SK-N-SH (cell line): Measurements from ENCODE around the gene TSPYL1. TPM values are rescaled to one million over a fixed set of nuclear protein-coding genes. Genes with fewer than 3 reads are reported as not detected.

Experiments
- CTCF ChIA-PET: fragments of 300-600, 350-600 bp; formaldehyde crosslinking; extraction: SDS; loops from one replicate; lab custom pipeline; 2021; lab: Yijun Ruan, JAX
- POLR2A ChIA-PET: fragments of 350-600 bp; sonication (Branson Sonifier 250); formaldehyde crosslinking; extraction: SDS; loops from one replicate; lab custom pipeline; 2020; ENCODE audit warnings: antibody characterized with exemption, inconsistent platforms; lab: Yijun Ruan, JAX
- DNase-seq: peaks from one replicate; pipeline ENCODE4 v3.0.0; 2012
- H2AFZ ChIP-seq: fragments of 200-600 bp; sonication (generic); 2 replicates; pipeline ENCODE4 v1.8.1; 2016; ENCODE audit warnings: antibody characterized with exemption, mild to moderate bottlenecking, low read depth
- H3F3A ChIP-seq: fragments of 200-600 bp; sonication (generic); replicated peaks from 2 replicates; pipeline ENCODE3; 2016; ENCODE audit warnings: antibody characterized with exemption, mild to moderate bottlenecking; ENCODE audit not compliant: insufficient read depth
- H3K27ac ChIP-seq, 2 experiments: fragments of 200-500 bp in 1 of 2; fragments of 200-600 bp in 1 of 2; sonication (Bioruptor generic) in 1 of 2; sonication (generic), shearing (Covaris generic) in 1 of 2; 2 replicates each; pipeline versions ENCODE4 v1.5.1 to v1.6.1; 2014 to 2016; ENCODE audit warnings: low read depth in 2 of 2, inconsistent platforms in 1 of 2, low read length in 1 of 2, mild to moderate bottlenecking in 1 of 2, mixed read lengths in 1 of 2
- H3K27me3 ChIP-seq: fragments of 200-600 bp; sonication (generic), shearing (Covaris generic); 2 replicates; pipeline ENCODE4 v1.6.1; 2016; ENCODE audit warnings: mixed run types; ENCODE audit not compliant: insufficient read depth
- H3K36me3 ChIP-seq, 2 experiments: fragments of 200-500 bp in 1 of 2; fragments of 200-600 bp in 1 of 2; sonication (Bioruptor generic) in 1 of 2; sonication (generic) in 1 of 2; replicated peaks in 1 of 2; 2 replicates each; pipeline versions ENCODE3 to v1.5.1; 2014 to 2016; ENCODE audit warnings: low read length in 1 of 2, mild to moderate bottlenecking in 1 of 2; ENCODE audit not compliant: insufficient read depth in 2 of 2, control insufficient read depth in 1 of 2
- H3K4me1 ChIP-seq, 2 experiments: fragments of 200-500 bp in 1 of 2; fragments of 200-600 bp in 1 of 2; sonication (Bioruptor generic) in 1 of 2; sonication (generic), shearing (Covaris generic) in 1 of 2; 2 replicates each; pipeline versions ENCODE4 v1.5.1 to v1.6.1; 2014 to 2016; ENCODE audit warnings: low read depth in 1 of 2, low read length in 1 of 2, mixed run types in 1 of 2; ENCODE audit not compliant: insufficient read depth in 2 of 2, control insufficient read depth in 1 of 2
- H3K4me2 ChIP-seq: fragments of 200-600 bp; sonication (generic), shearing (Covaris generic); 2 replicates; pipeline ENCODE4 v1.6.1; 2017; ENCODE audit warnings: mixed run types
- H3K4me3 ChIP-seq, 2 experiments: fragments of 200-500 bp in 1 of 2; fragments of 200-600 bp in 1 of 2; sonication (Bioruptor generic) in 1 of 2; sonication (generic), shearing (Covaris generic) in 1 of 2; 2 replicates each; pipeline versions ENCODE4 v1.5.1 to v1.8.1; 2014 to 2016; ENCODE audit warnings: low read depth in 2 of 2, inconsistent platforms in 1 of 2, low read length in 1 of 2, mild to moderate bottlenecking in 1 of 2, mixed read lengths in 1 of 2, moderate library complexity in 1 of 2
- H3K79me2 ChIP-seq: fragments of 200-600 bp; sonication (generic); 2 replicates; pipeline ENCODE4 v1.8.1; 2017; ENCODE audit warnings: mild to moderate bottlenecking; ENCODE audit not compliant: insufficient read depth
- H3K9ac ChIP-seq: fragments of 200-600 bp; sonication (generic); 2 replicates; pipeline ENCODE4 v1.6.1; 2017; ENCODE audit warnings: mixed run types
- H3K9me2 ChIP-seq: fragments of 200-600 bp; sonication (generic); 2 replicates; pipeline ENCODE4 v1.6.1; 2017; ENCODE audit warnings: mixed run types
- H3K9me3 ChIP-seq: fragments of 200-600 bp; sonication (generic); 2 replicates; pipeline ENCODE4 v1.6.1; 2017; ENCODE audit warnings: mixed run types, mild to moderate bottlenecking, moderate library complexity
- H4K20me1 ChIP-seq: fragments of 200-600 bp; sonication (generic); 2 replicates; pipeline ENCODE4 v1.6.1; 2017; ENCODE audit warnings: mild to moderate bottlenecking, mixed run types; ENCODE audit not compliant: insufficient read depth
- CHD2 ChIP-seq: fragments of 150-350 bp; IDR thresholded peaks from 2 replicates; pipeline ENCODE4 v1.6.1; 2018; ENCODE audit warnings: low read length; ENCODE audit not compliant: partially characterized antibody
- CTCF ChIP-seq: fragments of 200-600 bp; sonication (generic); IDR thresholded peaks from 2 replicates; pipeline ENCODE4 v1.6.1; 2017; ENCODE audit warnings: antibody characterized with exemption, mild to moderate bottlenecking, moderate library complexity
- EP300 ChIP-seq, 2 experiments: IDR thresholded peaks; 2 replicates each; pipeline versions ENCODE4 v1.4.0 to v1.6.1; 2012; ENCODE audit warnings: borderline replicate concordance in 1 of 2, low read depth in 1 of 2, low read length in 1 of 2
- FOXJ3 ChIP-seq: sonication (generic); formaldehyde crosslinking; IDR thresholded peaks from 2 replicates; pipeline ENCODE4 v1.5.1; 2020; ENCODE audit warnings: mild to moderate bottlenecking, missing genetic modification reagents
- IRF3 ChIP-seq: fragments of 150-350 bp; IDR thresholded peaks from 2 replicates; pipeline ENCODE4 v1.6.1; 2016; ENCODE audit warnings: mild to moderate bottlenecking, low read depth, low read length
- MXI1 ChIP-seq: IDR thresholded peaks from 2 replicates; pipeline ENCODE4 v1.6.1; 2012; ENCODE audit warnings: mild to moderate bottlenecking, low read depth, low read length, improper control_type of control experiment
- USF1 ChIP-seq: IDR thresholded peaks from 2 replicates; pipeline ENCODE4 v1.4.0; 2012; ENCODE audit warnings: low read depth, borderline replicate concordance
- USF2 ChIP-seq: fragments of 150-350 bp; IDR thresholded peaks from 2 replicates; pipeline ENCODE4 v1.6.1; 2017; ENCODE audit warnings: antibody characterized with exemption, low read length, low read depth, borderline replicate concordance
- ZBTB33 ChIP-seq: IDR thresholded peaks from 2 replicates; pipeline ENCODE4 v1.4.0; 2012; ENCODE audit warnings: low read depth, borderline replicate concordance
- WGBS: methylation state at CpG from one replicate; pipeline ENCODE4 v1.1.6; 2017; ENCODE audit warnings: low lambda C conversion rate; 5-methylcytosine and 5-hydroxymethylcytosine counted together
- polyA plus RNA-seq, 3 experiments: library from polyadenylated mRNA; depleted of rRNA; stranded (reverse); fragments of >200 nt; gene quantifications; 2 replicates each; pipeline ENCODE4 v1.2.3, GENCODE V29; 2012

The TSPYL1 gene
- polyA plus RNA-seq, 1 of the 3 experiments (the other 2 are of a cell fraction): 27.9 TPM

GRCh38 chr6:116271149-116271708, 8.5 kb downstream of the TSPYL1 start:
- POLR2A ChIA-PET: no interaction called here
- Histone ChIP-seq H3K79me2 (peaks cover 27% of the 10 kb centered on the region), H3K4me2 (no peak overlapping the region), H3K4me1 (peaks cover 5 to 9% of the 10 kb centered on the region in 2 experiments; a peak in 2 of 4 replicates), H3K9me3 (no peaks in the 10 kb centered on the region), H3F3A (peaks cover 17% of the 10 kb centered on the region), H3K9ac (no peak overlapping the region), H4K20me1 (peaks cover 12% of the 10 kb centered on the region; the same call in 1 of the 2 replicates), H3K36me3 (peaks cover 25 to 35% of the 10 kb centered on the region in 2 experiments), H3K27ac (no peak overlapping the region), H3K9me2 (no peaks in the 10 kb centered on the region), H3K4me3 (no peak overlapping the region), H2AFZ (no peak overlapping the region)
- 56% methylated on average over 2 of the region's 2 CpGs for WGBS
- CTCF ChIA-PET: interaction anchor here (1.2 to 5.3 kb wide), 4 partner anchors 8 to 290 kb away, joined by 3 to 59 read pairs (median 5); partner anchors contain the start of genes CALHM5 and TSPYL1
- no peak for TF ChIP-seq CHD2
- no peak for TF ChIP-seq IRF3
- no peak for TF ChIP-seq USF2
- TF ChIP-seq ZBTB33: no peak
- no peak for TF ChIP-seq CTCF
- no peak for TF ChIP-seq MXI1
- TF ChIP-seq USF1: no peak
- no peak for TF ChIP-seq FOXJ3 (CRISPR knock-in tag)
- TF ChIP-seq EP300 (IDR thresholded peaks at IDR 0.05; ENCODE audit: borderline replicate concordance in 1 of 2, low read depth in 1 of 2, low read length in 1 of 2): no peak
- TF ChIP-seq, all 33 proteins: peak for 0
- DNase-seq: no peak
- H3K27me3 ChIP-seq: no peaks in the 10 kb centered on the region
